Activated CD4-positive, alpha-beta T cell treated with anti-CD3 and anti-CD28 coated beads, Interleukin-2, Interleukin-4, amounts not matched to agents 100 ng/mL and 50 ng/mL, durations not matched to agents 16 hours and 8 hours (primary cell): ENCODE results near the gene CYP1B1.
"Not testable (repeated sequence)": the region's sequence is repeated elsewhere in the genome, so short reads cannot be mapped to it uniquely, and the experiment has no call there.

Source experiments
- DNase-seq: peaks from one replicate; pipeline ENCODE4 v3.0.0-alpha.2; 2020; ENCODE audit warnings: low spot score

Gene CYP1B1

DNA sequence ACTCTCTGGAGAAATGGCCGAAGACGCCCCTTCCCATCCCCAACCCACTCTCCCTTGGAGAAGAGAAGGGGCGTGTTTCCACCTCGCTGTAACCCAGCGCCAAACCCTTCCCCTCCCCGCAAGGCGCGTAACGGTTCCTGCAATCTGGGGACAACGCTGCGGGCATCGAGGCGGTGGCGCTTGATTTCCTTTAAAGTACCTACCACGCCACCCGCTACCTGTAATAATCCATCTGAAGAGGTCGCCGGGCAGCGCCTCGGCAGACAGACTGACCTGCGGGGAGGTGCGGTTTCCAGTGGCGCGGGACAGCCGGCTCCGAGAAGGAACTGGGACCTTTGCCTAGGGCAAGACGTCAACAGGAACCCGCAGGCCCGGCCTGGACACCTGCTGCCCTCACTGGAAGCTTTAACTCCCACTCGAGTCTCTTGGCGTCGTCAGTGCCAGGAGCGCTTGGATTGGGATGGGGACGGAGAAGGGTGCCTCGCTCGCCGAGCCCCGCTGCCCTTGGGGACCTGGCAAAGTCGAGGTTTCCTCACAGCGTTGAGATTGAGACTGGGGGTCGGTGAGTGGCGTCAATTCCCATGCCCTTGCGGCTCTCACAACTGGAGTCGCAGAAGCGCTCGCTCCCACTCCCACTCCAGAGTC lies at the start of gene CYP1B1:
CYP1B1 (minus strand) TSS at position 645 of the 645 bp plus-strand sequence. CDS start 763 bp downstream, outside the sequence.
- no peak for DNase-seq

DNA sequence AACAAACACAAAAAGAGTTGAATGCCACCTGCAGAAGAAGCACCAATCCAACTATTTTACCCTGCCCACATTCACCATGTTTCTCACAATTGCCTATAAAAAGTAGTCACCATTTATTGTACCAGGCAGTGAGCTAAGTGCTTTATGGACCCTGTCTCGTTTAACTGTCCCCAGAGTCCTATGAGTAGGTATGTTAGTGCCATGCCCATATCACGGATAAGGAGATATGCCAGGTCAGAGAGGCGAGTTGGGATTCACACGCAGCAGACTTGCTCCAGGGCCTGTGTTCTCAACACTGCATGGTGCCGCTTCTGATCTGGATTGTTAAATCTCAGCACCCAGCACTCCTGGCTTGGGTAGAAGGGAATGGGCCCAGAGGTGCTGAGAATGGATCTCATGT lies 49.1 kb upstream of the CYP1B1 start:
- no peak for DNase-seq

DNA sequence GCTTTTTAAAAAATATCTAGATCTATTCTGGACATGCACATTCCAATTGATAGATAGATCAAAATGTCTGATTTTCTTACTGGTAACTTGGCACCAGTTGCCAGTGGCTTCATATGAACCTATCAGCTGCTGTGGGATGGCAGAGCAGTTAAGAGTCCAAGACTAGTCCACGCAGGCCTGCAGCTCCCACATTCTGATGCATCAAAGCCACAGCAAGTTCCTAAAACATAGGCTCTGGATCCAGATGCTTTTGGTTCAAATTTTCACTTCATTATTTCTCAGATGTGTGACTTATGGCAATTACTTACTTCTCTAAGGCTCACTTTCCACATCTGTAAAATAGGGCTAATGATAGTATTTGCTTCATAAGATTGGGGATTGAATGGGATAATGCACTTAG lies 48.0 kb upstream of the CYP1B1 start:
- no peak for DNase-seq

DNA sequence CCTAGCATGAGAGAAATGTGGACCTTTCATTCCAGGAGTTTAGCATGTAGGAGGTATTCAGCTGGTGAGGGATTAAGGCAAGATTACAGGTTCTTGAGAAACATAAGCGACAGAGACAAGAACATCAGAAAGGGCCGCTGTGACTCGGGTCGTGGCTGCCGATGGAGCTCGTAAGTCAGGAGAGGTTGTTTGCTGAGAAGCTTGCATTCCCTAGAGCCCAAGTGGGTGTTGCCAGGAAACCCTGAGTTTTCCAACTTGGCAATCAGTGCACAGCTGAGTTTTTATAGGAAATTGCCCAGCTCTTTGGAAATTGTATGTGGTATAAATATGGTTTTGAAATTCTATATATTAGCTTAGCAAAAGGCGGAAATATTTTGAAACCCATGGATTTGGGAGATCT lies 46.4 kb upstream of the CYP1B1 start:
- no peak for DNase-seq

DNA sequence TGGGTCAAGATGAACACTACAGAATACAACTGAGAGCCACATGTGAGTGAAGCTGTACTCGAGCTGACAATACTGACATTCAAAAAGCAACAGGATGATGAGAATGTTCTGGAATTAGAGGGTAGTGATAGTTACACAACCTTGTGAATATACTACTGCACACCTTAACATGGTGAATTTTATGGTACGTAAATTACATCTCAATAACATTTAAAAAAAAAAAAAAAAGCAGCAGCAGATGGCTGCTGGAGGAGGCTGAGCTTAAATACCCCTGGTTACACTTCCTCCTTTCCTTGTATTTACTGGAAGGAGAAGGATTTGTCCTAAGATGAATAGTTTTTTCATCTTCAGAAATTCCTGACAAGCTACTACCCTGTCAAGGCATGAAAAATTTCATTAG lies 45.5 kb upstream of the CYP1B1 start:
- no peak for DNase-seq

DNA sequence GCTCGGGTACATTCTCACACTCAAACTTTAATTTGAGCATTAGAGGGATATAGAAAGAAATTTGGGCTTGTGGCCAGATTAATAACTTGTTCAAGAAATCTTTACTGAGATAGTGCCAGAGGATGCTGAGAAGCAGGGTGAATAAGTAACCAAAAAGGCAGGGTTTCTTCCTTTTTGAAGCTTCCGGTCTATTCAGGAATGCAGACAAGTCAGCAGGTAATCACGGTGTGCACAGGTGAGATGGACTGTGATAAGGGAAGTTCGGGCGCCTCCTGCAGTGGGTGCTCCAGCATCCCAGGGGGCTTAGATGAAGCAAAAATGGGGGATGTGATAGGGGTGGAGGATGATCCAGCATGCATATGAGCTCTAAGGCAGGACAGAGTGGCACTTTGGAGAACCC lies 44.9 kb upstream of the CYP1B1 start:
- DNase-seq, result no peak

DNA sequence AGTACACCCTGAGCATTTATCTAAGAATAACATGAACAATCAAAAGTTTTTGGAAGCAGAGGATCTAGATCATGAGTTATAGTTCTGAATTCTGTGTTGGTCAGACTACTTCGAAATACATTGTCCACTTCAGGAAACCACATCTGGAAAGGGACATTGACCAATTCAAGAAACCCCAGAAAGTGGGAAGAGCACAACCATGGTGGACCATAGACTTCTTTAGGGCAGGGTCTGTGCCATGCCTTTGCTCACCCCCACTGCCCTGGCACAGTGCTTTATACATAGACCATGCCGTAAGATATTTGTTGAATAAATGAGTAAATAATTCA lies 44.3 kb upstream of the CYP1B1 start:
- no peak for DNase-seq

DNA sequence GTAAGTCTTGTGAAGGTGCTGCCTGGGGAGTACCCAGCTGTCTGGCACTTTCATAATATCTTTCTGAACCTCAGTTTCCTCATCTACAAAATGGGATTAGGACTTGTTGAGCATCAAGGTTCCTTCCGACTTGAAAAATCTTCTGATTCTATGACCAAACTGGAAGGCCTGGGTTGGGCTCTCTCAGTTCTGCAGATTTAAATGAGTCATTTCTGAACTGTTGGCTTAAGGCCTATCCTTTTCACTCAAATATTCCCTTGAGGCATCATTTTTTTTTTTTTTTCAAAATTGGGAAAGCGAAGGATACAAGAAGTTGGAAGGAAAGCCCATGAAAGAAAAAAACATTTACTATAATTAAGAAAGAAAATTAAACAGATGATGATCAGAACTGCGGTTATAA lies 40.8 kb upstream of the CYP1B1 start:
- DNase-seq, result no peak

DNA sequence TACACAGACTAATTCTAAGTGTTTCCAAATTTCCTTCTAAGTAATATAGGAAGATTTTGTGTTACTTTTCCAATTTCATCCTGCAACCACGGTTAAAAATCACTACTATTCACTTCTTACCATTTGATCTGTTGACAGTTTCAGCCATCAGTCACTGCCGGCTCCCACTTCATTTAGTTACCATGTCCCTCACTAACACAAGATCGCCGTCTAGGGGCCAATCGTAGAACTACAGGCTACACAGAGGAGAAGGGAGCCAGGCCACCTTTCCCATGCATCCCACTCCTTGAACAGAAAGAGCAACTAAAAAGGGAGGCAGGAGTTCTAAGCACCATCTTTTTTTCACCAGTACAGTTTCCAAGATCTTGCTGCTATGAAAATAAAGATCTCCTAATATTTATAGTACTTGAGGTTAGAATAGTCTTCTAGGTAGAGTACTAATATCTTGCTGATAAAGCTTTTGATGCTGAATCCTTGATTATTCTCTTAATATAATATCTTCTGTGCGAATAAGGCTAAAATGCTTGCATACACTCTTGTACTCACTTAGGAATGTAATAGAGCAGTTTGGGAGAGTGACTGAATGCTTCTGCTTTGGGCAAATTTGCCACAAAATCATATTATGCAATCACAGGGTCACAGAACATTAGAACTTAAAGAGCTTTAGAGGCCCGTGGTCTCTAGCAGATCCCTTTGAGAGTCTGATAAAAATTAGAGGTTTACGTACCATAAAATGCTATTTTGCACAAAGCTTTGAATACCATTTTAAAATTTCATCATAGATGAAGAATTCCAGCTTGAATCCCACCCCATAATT lies 39.5 kb upstream of the CYP1B1 start:
- peak; percentile 84 for DNase-seq

DNA sequence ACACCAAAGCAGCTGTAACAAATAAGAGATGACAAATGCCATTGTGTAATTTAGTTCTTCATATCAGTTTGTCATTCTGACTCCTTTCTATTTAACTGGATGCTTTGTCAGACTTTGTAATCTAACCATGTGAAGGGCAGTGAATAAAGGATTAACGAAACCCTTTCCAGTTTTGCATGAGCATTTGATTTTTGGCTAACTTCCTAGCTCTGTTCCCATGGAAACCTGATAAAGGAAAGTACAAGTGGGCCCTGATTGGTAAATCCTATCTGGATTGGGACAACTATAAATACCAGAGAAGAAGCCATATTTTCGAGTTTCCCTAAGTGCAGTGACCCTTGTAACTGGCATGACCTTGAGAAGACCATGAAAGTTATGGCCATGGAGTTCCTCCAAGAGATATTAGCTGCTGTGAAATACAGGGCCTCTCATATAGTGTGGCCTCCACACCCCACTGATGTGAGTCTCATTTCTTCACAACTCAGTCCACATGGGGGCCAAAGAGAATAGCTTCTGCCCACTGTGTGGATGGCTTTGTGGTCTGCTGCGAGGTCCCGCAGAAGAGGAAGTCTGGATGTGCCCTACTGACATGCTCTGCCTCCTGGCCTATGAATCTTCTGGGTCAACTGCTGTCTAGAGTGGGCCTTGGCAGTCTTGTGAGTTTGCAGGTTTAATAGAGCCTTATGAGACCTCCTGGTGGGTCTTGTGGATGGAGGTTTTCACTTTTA lies 38.2 kb upstream of the CYP1B1 start:
- DNase-seq, result no peak

DNA sequence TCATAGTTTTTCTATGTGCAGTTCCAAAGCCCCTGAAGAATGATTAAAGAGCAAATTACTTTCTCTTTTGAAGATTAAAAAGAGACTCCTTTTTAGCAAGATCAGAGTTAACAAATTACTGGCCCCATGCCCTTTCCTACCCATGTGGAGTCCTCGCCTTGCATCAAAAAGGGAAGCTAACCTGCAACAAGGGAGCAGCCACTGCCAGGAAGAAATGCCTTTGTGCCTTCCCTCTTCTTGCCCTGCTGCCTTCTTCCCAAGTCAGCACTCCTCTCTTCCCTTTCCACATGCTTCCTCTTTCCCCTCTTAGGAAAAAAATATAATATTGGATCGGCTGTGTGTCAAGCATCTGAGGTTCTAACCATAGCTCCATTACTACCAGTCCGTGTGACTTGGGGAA lies 37.1 kb upstream of the CYP1B1 start:
- DNase-seq, result no peak

DNA sequence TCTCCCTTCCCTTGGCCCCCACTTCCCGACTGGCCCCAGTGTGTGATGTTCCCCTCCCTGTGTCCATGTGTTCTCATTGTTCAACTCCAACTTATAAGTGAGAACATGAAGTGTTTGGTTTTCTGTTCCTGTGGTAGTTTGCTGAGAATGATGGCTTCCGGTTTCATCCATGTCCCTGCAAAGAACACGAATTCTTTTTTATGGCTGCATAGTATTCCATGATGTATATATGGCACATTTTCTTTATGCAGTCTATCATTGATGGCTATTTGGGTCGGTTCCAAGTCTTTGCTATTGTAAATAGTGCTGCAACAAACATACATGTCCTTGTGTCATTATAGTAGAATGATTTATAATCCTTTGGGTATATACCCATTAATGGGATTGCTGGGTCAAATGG lies 35.4 kb upstream of the CYP1B1 start:
- not testable (repeated sequence) for DNase-seq

DNA sequence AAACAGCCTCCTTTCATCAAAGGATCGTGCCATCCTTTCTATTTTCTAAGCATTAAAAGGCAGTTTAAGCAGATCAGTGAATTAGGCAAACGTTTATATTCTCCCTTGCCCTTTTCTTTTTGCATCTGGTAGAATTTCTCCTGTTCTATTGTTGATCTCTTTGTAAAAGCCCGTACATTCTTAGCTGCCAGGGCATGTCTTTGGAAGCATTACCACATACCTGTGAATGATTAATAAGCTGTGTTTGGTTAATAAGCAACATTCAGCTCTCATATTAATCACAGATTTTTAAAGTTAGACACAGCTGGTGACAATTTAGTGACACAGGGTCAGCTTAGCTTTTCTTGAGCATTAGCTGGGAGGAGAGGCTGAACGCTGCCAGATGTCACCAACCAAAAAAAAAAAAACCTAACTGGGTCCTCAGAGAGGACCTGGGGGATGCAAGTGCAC lies 33.8 kb upstream of the CYP1B1 start:
- DNase-seq, result no peak

DNA sequence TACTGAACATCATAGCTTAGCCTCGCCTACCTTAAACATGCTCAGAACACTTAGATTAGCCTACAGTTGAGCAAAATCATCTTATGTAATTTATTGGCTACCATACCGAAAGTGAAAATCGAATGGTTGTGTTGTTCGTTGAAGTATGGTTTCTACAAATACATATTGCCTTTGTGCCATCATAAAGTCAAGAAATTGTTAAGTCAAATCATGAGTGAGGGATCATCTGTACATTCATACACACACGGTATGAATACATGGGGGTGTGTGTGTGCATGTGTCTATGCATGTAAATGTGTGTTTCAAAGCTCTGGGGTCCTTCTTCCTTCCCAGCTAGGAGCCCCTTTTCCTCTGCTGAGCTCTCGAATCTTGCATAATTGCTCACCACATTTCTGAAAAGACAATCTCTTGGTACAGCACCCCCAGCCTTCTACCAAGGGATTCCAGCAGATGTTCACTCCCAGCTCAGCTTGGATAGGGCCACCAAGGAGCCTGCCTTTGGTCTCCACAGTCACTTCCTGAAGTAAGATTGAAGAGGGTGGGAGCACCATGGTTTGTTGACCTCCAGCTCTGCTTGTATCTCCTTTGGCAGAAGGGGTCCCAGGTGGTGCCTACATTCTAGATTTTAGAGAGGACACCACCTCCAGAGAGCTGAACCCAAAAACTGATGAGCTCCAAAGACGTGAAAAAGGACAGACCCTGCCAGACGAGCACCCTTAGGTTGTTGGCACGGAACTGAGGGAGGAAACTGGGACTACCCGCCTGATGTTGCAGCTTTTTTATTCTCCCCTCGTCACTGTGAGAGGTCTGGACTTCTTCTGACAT lies 33.2 kb upstream of the CYP1B1 start:
- DNase-seq, result peak; percentile 32

DNA sequence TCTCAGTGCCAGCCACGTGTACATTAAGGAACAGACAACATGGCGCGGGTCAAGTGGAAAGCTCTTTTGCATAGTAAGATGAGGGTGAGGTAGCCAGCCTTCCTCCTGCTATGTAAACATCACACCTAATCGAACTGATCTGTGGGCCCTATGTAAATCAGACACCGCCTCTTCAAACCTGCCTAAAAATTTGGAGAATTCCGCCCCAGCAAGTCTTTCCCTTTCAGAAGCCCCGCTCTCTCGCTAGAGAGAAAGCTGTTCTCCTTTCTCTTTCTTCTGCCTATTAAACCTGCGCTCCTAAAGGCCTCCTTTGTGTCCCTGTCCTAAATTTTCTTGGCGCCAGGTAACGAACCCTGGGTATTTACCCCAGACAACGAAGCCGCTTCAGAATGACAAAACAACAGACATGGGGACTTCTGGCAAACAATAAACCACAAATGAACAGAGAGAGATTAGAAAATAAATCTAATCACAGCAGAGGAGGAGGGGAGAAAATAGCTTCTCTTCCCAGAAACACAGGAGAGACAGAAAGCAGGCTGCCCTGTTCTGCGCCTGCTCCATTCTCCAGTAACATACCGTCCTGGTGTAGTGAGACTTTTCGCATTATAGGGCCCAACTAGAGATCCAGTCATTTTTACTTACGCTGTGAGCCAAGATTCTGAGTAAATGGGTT lies 31.9 kb upstream of the CYP1B1 start:
- DNase-seq, result no peak

DNA sequence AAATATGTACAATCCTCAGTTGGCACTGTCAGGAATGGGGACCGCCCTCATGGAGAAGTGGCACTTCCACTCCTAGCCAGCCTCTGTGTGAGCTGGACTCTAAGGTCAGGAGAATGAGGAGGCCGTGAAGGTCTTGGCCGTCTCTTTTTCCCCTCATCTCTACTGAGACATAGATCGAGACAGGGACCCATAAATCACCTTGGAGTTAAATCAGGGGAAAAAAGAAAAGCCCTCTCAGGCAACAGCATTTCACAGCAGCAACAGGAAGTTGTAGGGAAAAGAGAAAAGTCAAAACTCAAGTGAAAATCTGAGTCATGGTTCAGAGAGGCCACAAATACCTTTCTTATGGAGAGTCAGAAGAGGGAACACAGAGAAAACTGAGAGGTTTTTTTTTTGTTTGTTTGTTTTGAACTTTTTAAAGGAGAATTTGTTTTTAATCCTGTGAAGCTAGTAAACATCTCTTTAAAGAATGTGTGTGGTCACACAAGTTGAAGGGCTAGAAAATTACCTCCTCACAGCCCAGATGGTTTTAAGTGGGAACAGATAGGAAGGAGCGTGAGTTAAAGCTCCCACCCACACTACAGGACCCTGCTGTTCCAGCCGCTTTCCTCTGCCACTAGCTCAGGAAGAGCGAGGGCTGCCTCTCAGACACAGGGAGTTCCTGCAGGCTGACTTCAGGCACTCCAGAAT lies 30.6 kb upstream of the CYP1B1 start:
- peak; percentile 70 for DNase-seq

DNA sequence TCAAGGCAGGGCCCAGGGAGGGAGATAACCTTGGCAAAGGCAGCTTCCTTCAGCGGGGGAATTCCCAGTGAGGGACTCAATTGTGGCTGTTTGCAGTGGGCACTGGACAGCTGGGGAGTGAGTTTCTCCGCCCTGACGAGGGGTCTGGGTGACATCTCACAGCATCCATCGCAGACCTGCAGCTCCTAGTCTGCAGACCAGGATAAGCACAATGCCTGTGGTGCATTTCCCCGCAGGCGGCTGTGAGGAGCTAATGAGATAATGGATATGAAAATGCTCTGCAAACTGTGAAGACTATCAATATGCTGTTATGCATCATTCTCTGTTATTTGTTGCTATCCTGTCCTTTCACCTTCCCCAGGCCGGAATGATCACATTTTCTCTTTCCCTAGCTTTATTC lies 30.0 kb upstream of the CYP1B1 start:
- no peak for DNase-seq

DNA sequence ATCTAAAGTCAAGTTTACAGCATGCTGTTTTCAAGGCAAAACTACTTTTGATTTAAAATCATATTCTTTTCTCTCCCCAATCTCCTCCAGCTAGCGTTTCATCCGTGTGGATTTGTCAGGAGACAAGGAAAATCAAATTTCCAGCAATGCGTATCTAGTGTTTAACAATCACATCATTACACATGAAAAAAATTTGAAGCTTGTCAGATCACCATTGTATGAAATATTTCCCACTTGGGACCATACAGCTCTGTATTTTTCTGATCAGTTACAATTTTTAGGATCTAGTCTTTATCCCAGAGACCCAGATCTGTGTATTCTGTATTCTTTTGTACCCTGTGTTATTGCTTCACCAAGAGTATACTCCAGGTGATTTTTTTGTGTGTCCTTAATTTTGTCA lies 28.6 kb upstream of the CYP1B1 start:
- DNase-seq, result no peak

DNA sequence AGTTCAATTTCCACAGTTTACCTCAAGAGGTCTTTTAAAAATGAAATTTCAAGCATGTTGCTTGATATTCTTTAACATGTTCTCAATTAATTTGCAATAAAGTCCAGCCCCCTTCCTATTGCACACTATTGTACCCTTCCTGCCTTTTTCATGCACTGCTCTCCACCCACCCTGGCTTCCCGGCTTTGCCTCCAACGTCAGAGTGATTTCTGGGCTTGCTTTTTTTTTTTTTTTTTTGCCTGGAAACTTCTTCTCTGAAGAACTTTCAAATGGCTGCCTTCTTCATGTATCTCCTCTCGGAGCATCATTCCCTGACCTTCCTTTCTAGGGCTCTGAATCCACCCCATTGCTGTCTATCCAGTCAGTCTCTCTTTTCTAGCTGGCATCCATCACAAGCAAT lies 24.4 kb upstream of the CYP1B1 start:
- DNase-seq, result no peak

DNA sequence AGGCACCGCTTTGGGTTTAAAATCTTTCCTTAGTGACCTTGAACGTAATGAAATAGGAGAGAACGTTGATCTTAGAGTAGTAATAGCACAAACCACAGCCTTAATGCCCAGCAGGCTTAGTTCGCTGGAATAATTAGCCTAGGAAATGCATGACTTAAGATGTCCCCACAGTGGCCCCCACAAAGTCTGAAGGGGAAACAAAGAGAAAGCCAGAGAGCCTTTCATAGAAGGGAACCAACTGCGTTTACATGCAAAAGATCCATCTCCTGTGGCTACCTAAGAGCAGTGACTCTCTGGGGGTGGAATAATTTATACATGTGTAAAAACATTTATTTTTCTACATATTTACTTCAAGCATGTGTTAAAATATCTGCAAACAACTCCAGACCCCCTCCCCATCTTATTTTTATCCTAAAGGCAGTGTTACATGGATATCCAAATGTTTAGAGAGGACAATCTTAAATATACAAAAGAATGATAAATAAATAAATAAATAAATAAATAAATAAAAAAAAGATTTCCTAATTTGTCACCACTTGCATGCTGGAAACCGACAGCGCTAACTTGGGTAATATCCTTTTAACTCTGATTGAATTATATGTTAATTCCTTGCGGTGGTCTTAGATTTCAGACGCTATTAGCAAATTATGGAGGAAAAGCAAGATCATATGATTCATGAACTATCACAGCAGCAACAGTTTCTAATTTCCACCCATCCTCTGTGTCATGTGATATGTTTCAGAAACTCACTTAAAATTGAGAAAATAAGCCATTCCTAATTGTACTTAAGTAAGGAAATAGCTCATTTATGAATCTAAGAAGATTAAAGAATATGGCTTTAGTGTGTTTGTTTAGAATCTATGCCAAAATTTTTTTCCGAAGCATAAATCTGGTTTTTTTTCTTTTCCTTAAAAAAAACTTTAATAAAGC lies 23.4 kb upstream of the CYP1B1 start:
- DNase-seq, result no peak
